Lower leg skin (tissue), 3 donors: ENCODE data around the gene AMBRA1.

Source experiments
- POLR2A ChIP-seq, 2 donors: fragments of 450-650 bp; IDR thresholded peaks; one replicate each; pipeline ENCODE4 v1.6.1; 2016 to 2017; ENCODE audit warnings: antibody characterized with exemption in 2 of 2, mild to moderate bottlenecking in 1 of 2, moderate library complexity in 1 of 2
- TF ChIP-seq, protein P1 (sequence below), 3 donors: fragments of 450-650 bp; IDR thresholded peaks; one replicate each; pipeline ENCODE4 v1.5.1; 2016; ENCODE audit warnings: antibody characterized with exemption in 3 of 3, mild to moderate bottlenecking in 3 of 3, moderate library complexity in 2 of 3

DNA sequence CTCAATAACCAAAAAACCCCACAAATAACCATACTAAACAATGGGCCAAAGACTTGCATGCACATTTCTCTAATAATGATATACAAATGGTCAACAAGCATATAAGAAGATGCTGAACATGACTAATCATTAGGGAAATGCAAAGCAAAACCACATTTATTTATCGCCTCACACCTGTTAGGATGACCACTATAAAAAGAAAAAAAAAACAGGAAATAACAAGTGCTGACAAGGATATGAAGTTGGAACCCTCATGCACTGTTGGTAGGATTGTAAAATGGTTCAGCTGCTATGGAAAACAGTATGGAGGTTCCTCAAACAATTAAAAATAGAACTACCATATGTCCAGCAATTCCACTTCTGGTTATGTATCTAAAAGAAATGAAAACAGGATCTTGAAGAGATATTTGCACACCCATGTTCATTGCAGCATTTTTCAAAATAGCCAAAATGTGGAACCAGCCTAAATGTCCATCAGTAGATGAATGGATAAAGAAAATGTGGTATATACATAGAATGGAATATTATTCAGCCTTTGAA lies 66.2 kb downstream of the AMBRA1 start:
- TF ChIP-seq, protein P1, sequence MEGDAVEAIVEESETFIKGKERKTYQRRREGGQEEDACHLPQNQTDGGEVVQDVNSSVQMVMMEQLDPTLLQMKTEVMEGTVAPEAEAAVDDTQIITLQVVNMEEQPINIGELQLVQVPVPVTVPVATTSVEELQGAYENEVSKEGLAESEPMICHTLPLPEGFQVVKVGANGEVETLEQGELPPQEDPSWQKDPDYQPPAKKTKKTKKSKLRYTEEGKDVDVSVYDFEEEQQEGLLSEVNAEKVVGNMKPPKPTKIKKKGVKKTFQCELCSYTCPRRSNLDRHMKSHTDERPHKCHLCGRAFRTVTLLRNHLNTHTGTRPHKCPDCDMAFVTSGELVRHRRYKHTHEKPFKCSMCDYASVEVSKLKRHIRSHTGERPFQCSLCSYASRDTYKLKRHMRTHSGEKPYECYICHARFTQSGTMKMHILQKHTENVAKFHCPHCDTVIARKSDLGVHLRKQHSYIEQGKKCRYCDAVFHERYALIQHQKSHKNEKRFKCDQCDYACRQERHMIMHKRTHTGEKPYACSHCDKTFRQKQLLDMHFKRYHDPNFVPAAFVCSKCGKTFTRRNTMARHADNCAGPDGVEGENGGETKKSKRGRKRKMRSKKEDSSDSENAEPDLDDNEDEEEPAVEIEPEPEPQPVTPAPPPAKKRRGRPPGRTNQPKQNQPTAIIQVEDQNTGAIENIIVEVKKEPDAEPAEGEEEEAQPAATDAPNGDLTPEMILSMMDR (IDR thresholded peaks at IDR 0.05), result no peak
- no peak for TF ChIP-seq POLR2A (IDR thresholded peaks at IDR 0.05)
